Heart left ventricle (tissue), 13 donors: ENCODE measurements around the gene GALM.

Experiments
- CTCF ChIP-seq, 12 donors: fragments of 200-600 bp; sonication (generic) in 4 of 12; IDR thresholded peaks; one replicate each; pipeline versions ENCODE4 v1.5.0 to v1.8.0; 2018 to 2022; ENCODE audit warnings: antibody characterized with exemption in 12 of 12, mild to moderate bottlenecking in 5 of 12
- POLR2A ChIP-seq, 2 donors: fragments of 450-650 bp; IDR thresholded peaks; one replicate each; pipeline ENCODE4 v1.6.1; 2017; ENCODE audit warnings: antibody characterized with exemption in 2 of 2, mild to moderate bottlenecking in 2 of 2, moderate library complexity in 2 of 2
- donor health status: ischemic (EF 13 %, LVEDD 7.1; RV severe dilation, severe dysfunction).
- donor health status: DM: no; HTN: yes; CAD: no.
- donor health status: DM: no; HTN: no; CAD: no.
- donor health status: ischemic (EF 25% LVEDD 6.9; RV normal size, moderate dysfunction).
- donor health status: ischemic (EF 25% LVEDD 5.7; RV mildly dilated, moderate dysfunction).
- donor health status: ischemic (EF 35%, LVEDD 5.7; RV mildly dilated, moderate dysfunction).
- donor health status: nonischemic (EF 11% LVEDD 7.7; RV severe dilation, severe dysfunction).
- donor health status: DM: yes; HTN: yes; CAD: no.
- donor health status: PGD.
- donor health status: ischemic (EF 29% LVEDD 5.4; RV normal size, mild dysfunction).
- donor health status: nonischemic (EF 23%, LVEDD 6.1; RV moderate dilation, normal function).

- no peak for TF ChIP-seq CTCF (IDR thresholded peaks at IDR 0.05)
- TF ChIP-seq POLR2A (IDR thresholded peaks at IDR 0.05), result no peak
These were observed 26.1 kb downstream of the GALM start for GRCh38 chr2:38691994-38692393.
